NOMO-1 treated with dmso at 0.1 percent for 144 hours (cell line): Measurements from ENCODE around the gene ABCC4.
A peak's percentile ranks its signal among the peaks of the same experiment; 100 is the strongest.
"Not testable (repeated sequence)": the region's sequence is repeated elsewhere in the genome, so short reads cannot be mapped to it uniquely, and the experiment has no call there.

Experiments used
- DNase-seq: peaks from one replicate; lab custom pipeline; 2025; ENCODE audit not compliant: unreplicated experiment; lab: John Stamatoyannopoulos, UW

The ABCC4 gene

DNA sequence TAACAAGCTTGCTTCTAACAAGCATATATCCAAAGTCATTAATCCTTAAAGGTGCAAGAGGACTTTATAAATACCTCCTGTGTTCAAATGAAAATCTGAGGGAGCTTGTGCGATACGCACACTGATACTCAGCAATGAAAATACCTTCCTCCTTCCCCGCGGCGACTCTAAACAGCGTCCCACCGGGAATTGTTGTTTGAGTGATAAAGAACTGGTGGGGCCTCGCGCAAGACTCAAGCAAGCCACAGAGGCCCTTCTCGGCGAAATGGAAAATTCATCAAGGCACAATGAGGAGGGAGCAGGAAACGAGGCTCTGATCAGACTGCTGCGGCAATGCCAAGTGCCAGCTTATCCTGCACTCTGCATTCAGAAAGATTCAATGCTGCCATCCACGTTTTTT is 126.7 kb downstream of the ABCC4 start:
- DNase-seq, result no peak

DNA sequence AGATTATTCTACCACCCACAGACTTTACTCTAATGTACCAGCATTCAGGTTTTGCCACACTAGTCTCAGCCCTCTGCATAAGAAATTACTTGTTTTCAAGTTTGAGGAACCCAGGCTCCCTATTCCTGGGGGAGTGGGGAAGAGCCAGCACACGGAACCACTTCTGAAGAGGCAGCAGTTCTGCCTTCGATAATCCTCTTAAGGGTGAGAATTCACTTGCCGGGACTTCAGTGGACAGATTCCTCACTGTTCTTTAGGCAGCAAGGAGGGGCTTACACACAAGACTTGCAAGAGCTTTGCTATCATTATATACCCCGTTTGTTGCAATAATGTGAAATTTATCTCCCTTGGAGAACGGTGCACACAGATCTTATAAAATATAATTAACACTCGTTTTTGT is 133.1 kb downstream of the ABCC4 start:
- no peak for DNase-seq

DNA sequence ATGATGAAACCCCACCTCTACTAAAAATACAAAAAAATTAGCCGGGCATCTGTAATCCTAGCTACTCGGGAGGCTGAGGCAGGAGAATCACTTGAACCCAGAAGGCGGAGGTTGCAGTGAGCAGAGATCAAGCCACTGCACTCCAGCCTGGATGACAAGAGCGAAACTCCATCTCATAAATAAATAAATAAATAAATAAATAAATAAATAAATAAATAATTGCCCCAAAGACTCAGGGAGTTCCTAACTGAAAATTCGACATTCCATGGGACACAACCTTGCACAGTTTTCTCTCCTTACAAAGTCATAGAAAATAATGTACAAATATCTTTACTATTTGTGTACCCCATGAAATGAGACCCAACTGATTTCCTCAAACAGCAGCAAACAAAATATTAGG is 134.2 kb downstream of the ABCC4 start:
- not testable (repeated sequence) for DNase-seq

DNA sequence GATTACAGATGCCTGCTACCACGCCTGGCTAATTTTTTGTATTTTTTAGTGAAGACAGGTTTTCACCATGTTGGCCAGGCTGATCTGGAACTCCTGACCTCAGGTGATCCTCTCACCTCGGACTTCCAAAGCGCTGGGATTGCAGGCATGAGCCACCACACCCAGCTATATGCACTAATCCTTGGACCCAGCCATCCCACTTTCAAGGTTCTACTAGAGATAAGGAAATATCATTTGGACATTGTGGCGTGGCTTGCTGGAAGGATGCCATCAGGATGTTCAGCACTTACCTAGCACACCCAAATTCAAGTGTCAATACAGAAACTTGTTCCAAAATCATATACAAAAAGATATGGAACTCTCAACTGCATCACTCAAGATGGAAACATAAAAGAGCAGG is 136.4 kb downstream of the ABCC4 start:
- no peak for DNase-seq

DNA sequence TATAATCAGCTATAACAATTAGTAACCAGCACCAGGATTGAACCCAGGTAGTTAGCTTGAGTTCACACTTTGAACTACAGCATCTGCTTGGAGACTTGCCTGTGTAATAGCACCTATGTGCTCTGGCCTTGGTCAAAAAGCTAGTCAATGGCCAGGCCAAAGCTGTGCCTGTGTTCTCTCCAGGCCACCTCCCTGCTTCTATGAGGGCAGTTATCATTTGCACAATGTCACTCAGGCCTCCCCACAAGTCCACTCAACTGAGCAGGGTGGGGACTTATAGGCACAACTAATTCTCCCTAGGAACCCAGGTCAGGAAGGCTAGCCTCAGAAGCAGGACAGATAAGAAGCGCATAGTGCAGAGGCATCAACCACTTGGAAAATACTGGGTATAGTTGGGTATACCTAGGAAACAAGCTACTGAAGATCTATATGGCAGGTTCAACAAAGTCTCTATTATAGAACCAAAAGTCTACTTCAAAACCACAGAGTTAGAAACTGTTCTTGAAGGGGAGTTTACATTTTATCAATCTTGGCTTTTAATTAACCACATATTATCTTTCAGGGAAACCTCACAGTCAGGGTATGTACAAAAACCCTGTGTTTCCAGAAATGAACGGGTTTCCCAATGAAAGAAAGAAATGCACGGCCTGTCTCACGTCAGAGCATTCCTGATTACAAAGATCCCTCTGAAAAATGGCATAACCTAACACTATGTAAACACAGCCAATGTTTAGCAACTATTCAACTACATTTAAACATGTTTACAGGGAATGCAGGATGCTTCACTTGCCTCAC is 140.9 kb downstream of the ABCC4 start:
- DNase-seq, result no peak

DNA sequence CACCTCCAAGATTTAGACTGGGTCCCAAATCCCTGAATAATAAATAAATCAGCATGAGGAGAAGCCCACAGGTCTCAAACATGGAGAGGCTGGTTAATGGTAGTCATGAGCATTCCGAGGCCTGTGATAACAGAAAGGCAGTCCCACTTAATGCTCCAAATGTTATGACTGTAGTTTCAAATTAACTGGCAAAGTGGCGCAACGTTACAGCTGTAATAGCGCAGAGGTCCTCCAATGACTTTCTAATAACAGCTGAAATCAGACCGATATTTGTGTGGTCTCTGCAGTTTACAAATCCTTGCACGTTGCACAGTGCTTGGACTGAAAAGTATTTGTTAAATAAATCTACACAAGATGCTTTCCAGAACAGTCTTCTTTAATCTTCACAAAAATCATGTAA is 141.8 kb downstream of the ABCC4 start:
- DNase-seq, result no peak

DNA sequence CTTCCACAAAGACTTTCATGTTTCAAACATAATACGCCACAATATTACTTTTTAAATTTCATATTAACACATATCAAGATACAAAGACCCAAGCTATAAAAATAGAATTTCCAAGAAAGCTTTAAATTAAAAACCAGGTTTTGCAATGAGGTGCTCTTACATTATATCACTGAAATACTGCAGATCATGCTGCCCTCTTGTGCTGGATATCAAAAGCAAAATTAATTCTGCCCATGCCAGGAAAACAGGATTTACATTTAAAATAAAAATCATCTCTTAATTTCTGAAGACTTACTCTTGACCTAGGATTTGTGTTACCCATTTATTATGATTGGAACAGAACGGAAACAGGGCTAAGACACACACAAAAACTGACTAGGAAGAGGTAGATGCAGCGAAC is 145.0 kb downstream of the ABCC4 start:
- DNase-seq, result no peak

DNA sequence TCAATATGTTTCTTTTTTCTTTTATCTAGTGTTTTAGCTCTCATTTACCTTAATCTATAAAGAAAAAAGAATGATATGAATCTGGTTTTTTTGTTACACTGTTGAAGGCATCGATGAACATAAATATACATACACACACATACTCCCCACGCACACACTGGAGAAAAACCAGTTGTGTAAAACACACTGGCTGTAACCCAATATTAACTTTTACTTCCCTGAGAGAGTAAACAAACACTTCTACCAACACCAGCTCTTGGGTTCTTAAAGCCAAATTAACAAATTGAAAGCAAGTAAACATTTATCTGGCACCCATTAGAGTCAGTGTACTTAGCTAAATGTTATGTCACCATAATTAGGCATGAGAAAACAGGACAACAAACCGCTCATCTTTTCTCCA is 145.7 kb downstream of the ABCC4 start:
- DNase-seq, result no peak

DNA sequence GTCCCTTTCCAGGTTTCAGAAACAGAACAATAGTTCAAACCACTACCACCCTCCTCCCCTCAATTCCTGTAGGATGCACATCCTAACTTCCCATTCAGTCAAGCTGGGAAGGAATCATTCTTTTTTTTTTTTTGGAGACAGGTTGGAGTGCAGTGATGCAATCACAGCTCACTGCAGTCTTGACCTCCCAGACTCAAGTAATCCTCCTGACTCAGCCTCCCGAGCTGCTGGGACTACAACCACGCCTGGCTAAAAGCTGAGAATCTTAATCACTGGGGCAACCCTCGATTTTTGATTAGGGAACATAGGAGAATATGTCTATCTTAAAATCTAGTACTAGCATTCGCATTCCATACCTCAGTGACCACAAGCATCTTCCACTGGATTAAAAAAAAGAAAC is 146.2 kb downstream of the ABCC4 start:
- no peak for DNase-seq

DNA sequence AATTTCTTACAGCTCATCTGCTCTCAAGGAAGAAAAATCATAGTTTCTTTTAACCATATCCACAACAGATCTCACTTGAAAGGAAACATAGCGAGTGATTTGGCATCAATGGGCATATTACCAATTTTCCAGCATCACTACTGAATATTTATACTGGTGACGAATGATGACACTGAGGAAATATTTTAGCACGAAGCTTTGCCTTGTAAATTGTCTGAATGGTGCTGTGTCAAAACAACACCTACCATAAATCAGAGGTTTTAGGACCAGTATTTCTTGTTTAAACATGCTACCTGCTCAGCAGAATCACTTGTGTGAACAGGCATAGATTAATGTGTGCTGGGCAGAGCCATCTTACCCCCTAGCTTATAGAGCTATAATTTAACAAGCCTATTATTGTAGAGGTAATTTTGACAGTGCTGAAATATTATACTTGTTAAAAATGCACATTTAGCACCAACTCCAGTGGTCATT is 146.8 kb downstream of the ABCC4 start:
- DNase-seq, result no peak

DNA sequence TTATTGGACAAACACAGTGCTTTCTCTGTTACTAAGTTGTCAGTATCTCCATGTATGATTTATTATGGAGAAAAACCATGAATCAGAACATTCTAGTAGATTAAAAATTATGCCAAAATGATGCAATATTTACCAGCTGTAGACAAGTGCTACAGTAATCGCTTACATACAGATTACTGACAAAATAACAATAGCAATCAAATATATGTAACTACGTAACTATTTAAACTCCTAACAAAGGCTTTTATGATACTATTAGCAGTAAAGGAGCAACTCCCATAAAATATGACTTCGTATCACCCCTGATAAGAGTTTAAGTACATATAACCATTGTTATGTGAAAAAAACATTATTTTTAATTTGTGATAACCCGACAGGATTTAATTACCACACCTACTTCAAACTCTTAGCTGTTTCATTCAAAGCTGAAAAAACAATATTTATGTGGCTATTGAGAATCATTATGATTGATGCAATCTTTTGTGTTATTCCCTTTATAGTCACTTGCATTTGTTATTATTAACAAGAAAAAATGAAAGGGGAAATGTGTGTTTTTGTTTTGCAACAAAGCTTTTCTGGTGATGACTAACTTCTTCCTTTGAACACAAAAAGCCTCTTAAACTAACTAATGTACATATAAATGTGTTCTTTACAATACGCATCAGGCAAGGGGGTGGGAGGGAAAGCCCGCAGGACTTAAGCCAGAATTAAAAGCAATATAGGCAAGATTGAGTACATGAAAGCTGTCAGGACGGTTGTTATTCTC is 147.4 kb downstream of the ABCC4 start:
- DNase-seq, result no peak

DNA sequence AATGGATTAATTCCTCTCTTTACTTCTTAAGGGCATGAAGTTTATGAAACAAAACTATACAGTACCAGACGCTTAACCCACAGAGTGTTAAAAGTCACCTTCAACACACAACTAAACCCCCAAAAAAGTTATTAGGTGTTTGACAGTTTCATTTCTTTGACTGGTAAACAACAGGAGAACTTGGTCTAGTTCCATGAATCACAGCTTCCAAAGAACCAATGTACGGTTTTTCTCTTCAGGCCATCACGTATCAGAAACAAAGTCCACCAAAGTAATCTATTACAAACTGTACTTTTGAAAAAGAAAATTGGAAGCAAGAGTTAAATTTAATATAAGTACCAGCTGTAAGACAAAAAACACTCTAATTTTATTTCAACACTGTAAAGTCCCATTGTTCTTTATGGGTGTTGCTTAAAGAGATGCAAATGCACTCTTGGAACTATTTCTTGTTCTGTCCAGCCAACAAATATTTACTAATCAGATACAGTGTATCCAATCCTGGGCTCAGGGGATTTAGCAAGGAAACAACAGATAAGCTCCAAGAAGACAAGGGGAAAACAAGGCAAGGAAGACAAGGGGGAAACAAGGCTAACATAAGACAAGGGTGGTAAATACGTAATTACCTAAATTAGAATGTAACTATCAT is 149.2 kb downstream of the ABCC4 start:
- no peak for DNase-seq

DNA sequence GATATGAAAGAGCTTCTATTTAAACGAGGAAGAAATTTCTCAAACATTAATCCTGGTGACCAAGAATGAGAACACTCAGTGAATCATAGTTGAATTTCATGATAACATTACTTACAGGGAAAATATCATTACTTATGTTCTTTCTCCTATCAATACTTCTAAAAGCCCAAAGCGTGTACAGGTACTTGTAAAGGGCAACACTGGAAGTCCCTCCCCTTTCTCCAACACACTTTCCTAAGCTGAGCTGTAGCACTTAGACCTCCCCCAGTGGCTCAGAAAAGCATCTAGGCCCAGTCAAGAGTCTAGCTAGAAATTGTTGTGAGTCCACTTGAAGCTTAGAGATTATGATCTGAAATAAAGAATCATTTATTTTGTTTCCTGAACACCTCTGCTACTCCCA is 150.7 kb downstream of the ABCC4 start:
- no peak for DNase-seq

DNA sequence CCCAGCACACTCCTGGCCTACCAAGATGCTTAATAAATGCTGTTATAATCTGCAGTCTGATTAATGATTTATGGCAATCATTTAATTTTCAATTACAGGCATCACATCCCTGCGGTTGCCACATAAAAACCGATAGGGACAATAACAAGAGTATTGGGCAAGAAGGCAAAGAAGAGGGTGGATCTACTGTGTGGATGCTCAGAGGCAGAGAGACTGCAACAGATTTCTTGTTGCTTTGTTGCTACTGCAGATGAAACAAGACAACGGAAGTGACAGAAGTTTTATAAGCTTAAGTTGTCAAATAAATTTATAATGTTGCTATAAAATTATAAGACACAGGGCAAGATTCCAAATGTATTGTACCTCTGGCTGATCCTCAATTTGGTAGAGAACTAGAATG is 154.8 kb downstream of the ABCC4 start:
- no peak for DNase-seq

DNA sequence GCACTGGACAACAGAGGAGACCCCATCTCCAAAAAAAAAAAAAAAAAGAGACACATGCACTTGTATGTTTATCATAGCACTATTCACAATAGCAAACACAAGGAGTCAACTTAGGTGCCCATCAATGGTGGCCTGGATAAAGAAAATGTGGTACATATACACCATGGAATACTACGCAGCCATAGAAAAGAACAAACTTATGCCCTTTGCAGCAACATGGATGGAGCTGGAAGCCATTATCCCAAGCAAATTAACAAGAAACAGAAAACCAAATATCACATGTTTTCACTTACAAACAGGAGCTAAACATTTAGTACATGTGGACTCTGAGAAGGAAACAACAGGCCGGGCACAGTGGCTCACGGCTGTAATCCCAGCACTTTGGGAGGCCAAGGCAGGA is 155.7 kb downstream of the ABCC4 start:
- no peak for DNase-seq

DNA sequence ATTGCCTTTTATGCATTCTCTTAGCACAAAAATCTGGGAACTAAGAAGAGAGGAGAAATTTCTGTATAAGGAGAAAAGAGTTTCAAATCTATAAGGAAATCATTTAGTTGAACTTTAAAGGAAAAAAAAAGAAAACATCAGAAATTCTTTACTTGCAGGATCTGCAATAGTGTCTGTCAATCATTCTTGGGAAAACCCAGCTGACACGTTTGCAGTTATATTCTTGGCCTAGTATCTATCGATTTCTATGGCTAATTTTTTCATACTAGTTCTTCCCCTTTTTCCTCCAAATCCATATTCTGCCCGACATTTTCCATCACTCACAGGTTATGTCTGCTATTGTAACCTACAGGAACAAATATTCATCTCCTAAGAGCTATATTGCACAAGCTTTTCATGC is 160.7 kb downstream of the ABCC4 start:
- no peak for DNase-seq

DNA sequence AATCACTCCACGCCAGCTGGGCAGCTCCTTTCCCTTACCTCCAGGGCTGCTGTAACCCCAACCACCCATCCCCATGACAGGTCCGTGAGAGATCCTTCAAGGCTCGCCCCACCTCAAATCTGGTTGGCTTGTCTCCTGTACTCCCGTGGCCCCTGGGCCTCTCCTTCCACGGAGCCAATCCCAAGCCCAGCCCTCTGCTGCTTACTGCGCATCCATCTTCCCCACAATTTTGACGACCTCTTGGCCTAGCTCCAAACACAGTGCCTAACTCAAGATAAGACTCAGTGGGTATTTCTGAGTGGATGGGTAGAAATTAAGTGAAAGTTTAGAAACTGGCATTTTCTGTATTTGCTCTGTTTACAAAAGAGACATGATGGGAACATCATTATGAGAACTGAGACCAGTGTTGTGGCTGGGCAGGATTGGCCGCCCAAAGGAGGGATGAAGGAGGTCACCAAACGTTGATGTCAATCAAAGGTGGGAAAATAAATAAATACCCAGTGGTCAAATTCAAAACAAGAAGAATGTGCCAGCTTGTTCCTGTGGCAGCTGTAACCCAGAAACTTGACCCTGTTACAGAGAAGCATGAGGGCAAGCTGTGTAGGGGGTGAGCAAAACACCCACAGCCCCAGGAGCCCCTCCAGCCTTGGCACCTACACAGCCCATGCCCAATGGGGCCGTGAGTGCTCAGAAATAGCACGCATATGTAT is 162.2 kb downstream of the ABCC4 start:
- DNase-seq, result no peak

DNA sequence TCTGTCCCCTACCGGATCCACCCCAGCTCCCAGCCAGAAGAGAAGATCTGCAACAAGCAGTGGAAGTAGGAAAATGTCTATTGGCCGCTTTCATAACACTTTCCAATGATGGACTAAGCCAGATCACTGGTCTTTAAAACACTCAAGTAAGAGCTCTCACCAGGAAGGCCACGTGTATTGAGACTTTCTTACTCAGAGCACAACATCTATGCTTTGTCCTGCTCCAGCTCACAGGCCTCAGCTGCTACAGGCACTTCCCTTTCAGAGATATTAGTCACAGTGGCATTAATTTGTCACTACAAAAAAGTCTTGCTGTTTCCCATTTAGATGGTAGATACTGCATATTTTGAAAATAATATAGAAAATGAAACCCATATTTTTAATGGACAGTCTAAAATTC is 164.2 kb downstream of the ABCC4 start:
- DNase-seq, result peak; percentile 15

DNA sequence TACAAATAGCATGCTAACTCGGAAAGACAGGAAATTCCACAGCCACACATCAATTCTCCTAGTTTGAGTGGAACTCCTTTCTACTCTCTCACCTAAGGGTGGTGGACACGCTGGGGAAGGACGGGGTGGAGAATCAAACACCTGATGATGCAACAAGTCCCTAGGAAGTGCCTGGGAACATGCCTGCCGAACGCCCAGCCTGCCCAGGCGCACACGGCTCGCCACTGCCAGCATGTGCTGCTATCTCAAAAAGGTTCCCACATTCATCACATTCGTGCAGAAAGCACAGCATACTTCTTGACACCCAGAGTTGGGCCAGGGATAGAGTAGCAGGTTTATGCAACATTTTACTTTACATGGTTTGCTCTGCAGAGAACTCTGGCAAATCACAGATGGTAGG is 164.6 kb downstream of the ABCC4 start:
- no peak for DNase-seq

DNA sequence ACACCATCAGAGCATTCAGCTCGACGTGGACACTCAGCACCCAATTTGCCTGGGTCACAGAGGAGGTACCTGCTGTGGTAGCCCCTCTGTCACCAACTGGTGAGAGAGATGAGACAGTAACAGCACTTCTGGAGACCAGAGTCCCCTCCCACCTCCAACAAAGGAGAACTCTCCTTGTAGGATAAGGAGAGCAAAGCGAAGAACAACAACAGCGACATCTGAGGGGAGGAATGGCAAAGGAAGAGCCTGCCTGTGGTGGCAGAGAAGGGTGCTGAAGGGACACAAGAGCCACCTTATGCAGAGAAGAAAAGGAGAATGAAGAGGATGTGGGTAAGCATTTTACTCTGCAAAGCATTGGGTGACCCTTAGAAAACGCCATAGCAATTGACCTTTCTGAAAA is 167.8 kb downstream of the ABCC4 start:
- DNase-seq, result no peak

DNA sequence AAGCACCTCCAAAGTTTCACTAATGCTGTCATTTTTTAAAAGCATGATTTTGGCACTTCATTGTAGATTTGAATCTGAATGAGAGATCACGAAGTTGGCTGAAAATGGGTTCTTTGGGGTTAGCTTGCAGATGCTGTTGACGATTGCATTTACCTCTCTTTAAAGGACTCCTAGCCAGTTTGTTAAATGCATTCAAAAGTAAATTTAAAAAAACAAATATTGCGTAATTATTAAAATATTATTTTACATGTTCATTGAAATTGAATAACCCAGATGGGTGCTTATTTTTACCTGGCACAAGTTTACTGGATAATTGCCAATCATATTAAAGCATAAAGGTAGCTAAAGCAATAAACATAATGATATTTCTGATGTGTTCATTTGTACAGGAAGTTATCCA is 172.2 kb downstream of the ABCC4 start:
- no peak for DNase-seq
